ENCODE data around the gene RYR3. TPM values are rescaled to one million over a fixed set of nuclear protein-coding genes. Genes with fewer than 3 reads are reported as not detected.
A peak's percentile ranks its signal among the peaks of the same experiment; 100 is the strongest.

The RYR3 gene
- total RNA-seq, 1 experiment from 2014 or later: not detected

GRCh38 chr15:33888176-33888575 lies 577.4 kb downstream of the RYR3 start:
- TF ChIP-seq, protein P1, sequence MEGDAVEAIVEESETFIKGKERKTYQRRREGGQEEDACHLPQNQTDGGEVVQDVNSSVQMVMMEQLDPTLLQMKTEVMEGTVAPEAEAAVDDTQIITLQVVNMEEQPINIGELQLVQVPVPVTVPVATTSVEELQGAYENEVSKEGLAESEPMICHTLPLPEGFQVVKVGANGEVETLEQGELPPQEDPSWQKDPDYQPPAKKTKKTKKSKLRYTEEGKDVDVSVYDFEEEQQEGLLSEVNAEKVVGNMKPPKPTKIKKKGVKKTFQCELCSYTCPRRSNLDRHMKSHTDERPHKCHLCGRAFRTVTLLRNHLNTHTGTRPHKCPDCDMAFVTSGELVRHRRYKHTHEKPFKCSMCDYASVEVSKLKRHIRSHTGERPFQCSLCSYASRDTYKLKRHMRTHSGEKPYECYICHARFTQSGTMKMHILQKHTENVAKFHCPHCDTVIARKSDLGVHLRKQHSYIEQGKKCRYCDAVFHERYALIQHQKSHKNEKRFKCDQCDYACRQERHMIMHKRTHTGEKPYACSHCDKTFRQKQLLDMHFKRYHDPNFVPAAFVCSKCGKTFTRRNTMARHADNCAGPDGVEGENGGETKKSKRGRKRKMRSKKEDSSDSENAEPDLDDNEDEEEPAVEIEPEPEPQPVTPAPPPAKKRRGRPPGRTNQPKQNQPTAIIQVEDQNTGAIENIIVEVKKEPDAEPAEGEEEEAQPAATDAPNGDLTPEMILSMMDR (IDR thresholded peaks at IDR 0.05; ENCODE audit: unreplicated experiment): no peak
- no peaks in the 10 kb centered on the region for H3K9me3 Mint-ChIP-seq (ENCODE audit: unreplicated experiment)
- H3K27ac Mint-ChIP-seq (ENCODE audit: low read depth, unreplicated experiment): no peak overlapping the region
- intact Hi-C loops (cut with micrococcal nuclease): no loop called here
- BruUV-seq (replicated peaks): no TSS peak
- H3K36me3 Mint-ChIP-seq (ENCODE audit: insufficient read depth, unreplicated experiment): peaks cover 4% of the 10 kb centered on the region
- CTCF ChIA-PET: no interaction called here
- POLR2A ChIA-PET: interaction anchor here (1.1 kb wide), 1 partner anchor 25 kb away, joined by 3 read pairs; no protein-coding TSS in a partner anchor
- no peak overlapping the region for H3K4me3 Mint-ChIP-seq (ENCODE audit: unreplicated experiment)
- peak; percentile 5 for DNase-seq (ENCODE audit: unreplicated experiment)
- H3K4me1 Mint-ChIP-seq (ENCODE audit: insufficient read depth, unreplicated experiment): peaks cover 6% of the 10 kb centered on the region
- H3K27me3 Mint-ChIP-seq (ENCODE audit: insufficient read depth, unreplicated experiment): no peaks in the 10 kb centered on the region

DNA sequence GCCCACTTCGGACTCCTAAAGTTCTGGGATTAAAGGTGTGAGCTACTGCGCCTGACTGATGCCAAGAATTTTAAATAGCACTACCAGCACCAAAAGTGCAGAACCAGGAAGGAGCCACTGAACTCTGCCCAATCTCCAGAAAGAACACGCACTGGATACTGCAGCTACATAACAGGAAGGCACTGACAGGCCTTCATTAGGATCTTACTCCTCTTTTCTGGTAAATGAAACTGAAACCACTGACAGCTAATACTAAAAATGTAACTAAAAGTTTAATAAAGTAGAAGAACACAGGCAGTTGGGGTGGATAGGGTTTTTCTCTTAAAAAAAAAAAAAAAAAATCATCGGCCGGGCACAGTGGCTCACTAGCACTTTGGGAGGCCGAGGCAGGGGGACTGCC lies 583.4 kb downstream of the RYR3 start:
- no peaks in the 10 kb centered on the region for H3K9me3 Mint-ChIP-seq (ENCODE audit: unreplicated experiment)
- no peak for DNase-seq (ENCODE audit: unreplicated experiment)
- intact Hi-C loops (cut with micrococcal nuclease): no loop called here
- peaks cover 8% of the 10 kb centered on the region for H3K4me1 Mint-ChIP-seq (ENCODE audit: insufficient read depth, unreplicated experiment)
- BruUV-seq (replicated peaks): no TSS peak
- ChIA-PET POLR2A (no interaction called here), CTCF (interaction anchor here (0.6 kb wide), 1 partner anchor 41 kb away, joined by 3 read pairs; no protein-coding TSS in a partner anchor)
- H3K27me3 Mint-ChIP-seq (ENCODE audit: insufficient read depth, unreplicated experiment): no peaks in the 10 kb centered on the region
- H3K27ac Mint-ChIP-seq (ENCODE audit: low read depth, unreplicated experiment): no peak overlapping the region
- no peak overlapping the region for H3K4me3 Mint-ChIP-seq (ENCODE audit: unreplicated experiment)
- TF ChIP-seq, protein P1 (IDR thresholded peaks at IDR 0.05; ENCODE audit: unreplicated experiment): no peak
- H3K36me3 Mint-ChIP-seq (ENCODE audit: insufficient read depth, unreplicated experiment): peaks cover 4% of the 10 kb centered on the region

DNA sequence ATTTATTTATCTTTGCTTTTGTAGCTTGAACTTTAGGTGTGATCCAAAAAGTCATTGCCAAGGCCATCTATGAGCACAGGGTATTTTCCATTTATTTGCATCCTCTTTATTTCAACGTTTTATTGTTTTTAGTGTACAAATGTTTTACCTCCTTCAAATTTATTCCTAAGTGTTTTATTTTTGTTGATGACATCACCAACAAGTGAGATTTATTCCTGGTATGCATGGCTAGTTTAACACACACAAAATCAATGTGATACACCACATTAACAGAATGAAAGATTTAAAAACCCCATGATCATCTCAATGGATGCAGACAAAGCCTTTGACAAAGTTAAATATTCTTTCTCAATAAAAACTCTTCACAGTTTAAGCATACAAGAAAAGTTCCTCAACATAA lies 591.3 kb downstream of the RYR3 start:
- no peak for DNase-seq (ENCODE audit: unreplicated experiment)
- TF ChIP-seq, protein P1 (IDR thresholded peaks at IDR 0.05; ENCODE audit: unreplicated experiment): no peak
- CTCF ChIA-PET: interaction anchor here (0.5 to 1.2 kb wide), 2 partner anchors 18 to 1280 kb away, joined by 3 to 5 read pairs; no protein-coding TSS in a partner anchor
- no peaks in the 10 kb centered on the region for H3K36me3 Mint-ChIP-seq (ENCODE audit: insufficient read depth, unreplicated experiment)
- no TSS peak for BruUV-seq (replicated peaks)
- POLR2A ChIA-PET: interaction anchor here (0.6 kb wide), 1 partner anchor 79 kb away, joined by 3 read pairs; no protein-coding TSS in a partner anchor
- H3K4me3 Mint-ChIP-seq (ENCODE audit: unreplicated experiment): no peak overlapping the region
- H3K9me3 Mint-ChIP-seq (ENCODE audit: unreplicated experiment): no peaks in the 10 kb centered on the region
- peaks cover 8% of the 10 kb centered on the region for H3K4me1 Mint-ChIP-seq (ENCODE audit: insufficient read depth, unreplicated experiment)
- H3K27ac Mint-ChIP-seq (ENCODE audit: low read depth, unreplicated experiment): no peak overlapping the region
- H3K27me3 Mint-ChIP-seq (ENCODE audit: insufficient read depth, unreplicated experiment): no peaks in the 10 kb centered on the region
- intact Hi-C loops (cut with micrococcal nuclease): no loop called here

GRCh38 chr15:33903661-33904060 lies 592.9 kb downstream of the RYR3 start:
- no peaks in the 10 kb centered on the region for H3K36me3 Mint-ChIP-seq (ENCODE audit: insufficient read depth, unreplicated experiment)
- DNase-seq (ENCODE audit: unreplicated experiment): no peak
- H3K4me3 Mint-ChIP-seq (ENCODE audit: unreplicated experiment): no peak overlapping the region
- no peaks in the 10 kb centered on the region for H3K27me3 Mint-ChIP-seq (ENCODE audit: insufficient read depth, unreplicated experiment)
- ChIA-PET CTCF (interaction anchor here (0.6 kb wide), 1 partner anchor 1607 kb away, joined by 3 read pairs; no protein-coding TSS in a partner anchor), POLR2A (no interaction called here)
- peaks cover 10% of the 10 kb centered on the region for H3K4me1 Mint-ChIP-seq (ENCODE audit: insufficient read depth, unreplicated experiment)
- TF ChIP-seq, protein P1 (IDR thresholded peaks at IDR 0.05; ENCODE audit: unreplicated experiment): no peak
- BruUV-seq (replicated peaks): no TSS peak
- H3K27ac Mint-ChIP-seq (ENCODE audit: low read depth, unreplicated experiment): no peak overlapping the region
- intact Hi-C loops (cut with micrococcal nuclease): no loop called here
- no peaks in the 10 kb centered on the region for H3K9me3 Mint-ChIP-seq (ENCODE audit: unreplicated experiment)

Measured in MCF 10A (cell line).